CD4-positive, alpha-beta memory T cell (primary cell): ENCODE data around the gene NRARP. TPM values are rescaled to one million over a fixed set of nuclear protein-coding genes. Genes with fewer than 3 reads are reported as not detected.

Experiments
- CTCF ChIA-PET: fragments of 350-600 bp; sonication (Branson Sonifier 250); formaldehyde crosslinking; loops from one replicate; lab custom pipeline; 2021; ENCODE audit warnings: inconsistent platforms; ENCODE audit not compliant: partially characterized antibody; lab: Charles Lee
- POLR2A ChIA-PET: fragments of 350-600 bp; sonication (Branson Sonifier 250); formaldehyde crosslinking; loops from one replicate; lab custom pipeline; 2021; ENCODE audit not compliant: partially characterized antibody; lab: Charles Lee
- DNase-seq, 5 donors: peaks; one replicate each; pipeline versions ENCODE4 v3.0.0 to v3.0.0-alpha.2; 2020 to 2022; ENCODE audit warnings: mixed read lengths in 1 of 5
- H3K27ac ChIP-seq: one replicate; pipeline ENCODE4 v1.7.0; 2013; ENCODE audit warnings: low read depth, low read length
- H3K27me3 ChIP-seq: 2 replicates; pipeline ENCODE4 v1.7.0; 2013; ENCODE audit warnings: mild to moderate bottlenecking, low read length, moderate library complexity; ENCODE audit not compliant: insufficient read depth
- H3K36me3 ChIP-seq: 2 replicates; pipeline ENCODE4 v1.7.0; 2013; ENCODE audit warnings: mild to moderate bottlenecking, low read length, moderate library complexity; ENCODE audit not compliant: insufficient read depth
- H3K4me1 ChIP-seq: 2 replicates; pipeline ENCODE4 v1.7.0; 2013; ENCODE audit warnings: mild to moderate bottlenecking, low read length, moderate library complexity; ENCODE audit not compliant: insufficient read depth
- H3K4me3 ChIP-seq, 2 donors: one replicate each; pipeline ENCODE4 v1.7.0; 2013; ENCODE audit warnings: low read length in 2 of 2, mild to moderate bottlenecking in 1 of 2
- H3K9me3 ChIP-seq, 2 donors: one replicate each; pipeline ENCODE4 v1.7.0; 2013; ENCODE audit warnings: low read length in 2 of 2, control low read depth in 1 of 2; ENCODE audit not compliant: control insufficient read depth in 1 of 2
- H3K27ac Mint-ChIP-seq, 7 donors: one replicate each; pipeline ENCODE4 v1.8.0; 2020 to 2021; ENCODE audit warnings: mixed read lengths in 7 of 7, mild to moderate bottlenecking in 6 of 7, inconsistent platforms in 3 of 7, moderate library complexity in 3 of 7
- H3K27me3 Mint-ChIP-seq, 2 donors: one replicate each; pipeline ENCODE4 v1.8.0; 2020 to 2021; ENCODE audit warnings: mixed read lengths in 2 of 2
- H3K36me3 Mint-ChIP-seq, 2 donors: one replicate each; pipeline ENCODE4 v1.8.0; 2020 to 2021; ENCODE audit warnings: mixed read lengths in 2 of 2, inconsistent platforms in 1 of 2, mild to moderate bottlenecking in 1 of 2
- H3K4me1 Mint-ChIP-seq, 4 donors: one replicate each; pipeline ENCODE4 v1.8.0; 2020 to 2021; ENCODE audit warnings: mixed read lengths in 4 of 4, mild to moderate bottlenecking in 1 of 4
- H3K4me3 Mint-ChIP-seq, 8 donors: one replicate each; pipeline ENCODE4 v1.8.0; 2020 to 2021; ENCODE audit warnings: mixed read lengths in 8 of 8, mild to moderate bottlenecking in 7 of 8, moderate library complexity in 6 of 8, inconsistent platforms in 3 of 8
- H3K9me3 Mint-ChIP-seq, 8 donors: one replicate each; pipeline ENCODE4 v1.8.0; 2020 to 2021; ENCODE audit warnings: mixed read lengths in 8 of 8, mild to moderate bottlenecking in 5 of 8, inconsistent platforms in 3 of 8, moderate library complexity in 1 of 8
- intact Hi-C: fragments of 100-400 bp; cut with micrococcal nuclease; formaldehyde crosslinking; loops from one replicate; pipeline ENCODE4 v1.15.1; 2023
- polyA plus RNA-seq, 2 donors: library from polyadenylated mRNA; unstranded; fragments of 300-500 nt; fragmentation: Illumina TruSeq; gene quantifications; one replicate each; pipeline ENCODE4 v1.2.3, GENCODE V29; 2021
- total RNA-seq, 2 experiments: library from RNA; stranded (reverse); gene quantifications; one replicate each; pipeline ENCODE4 v1.2.3, GENCODE V29; 2021

NRARP gene
- total and polyA plus RNA-seq, 4 experiments from 2014 or later = 0.25 to 0.29 TPM; not detected in 2

- no peak overlapping the region for H3K27ac ChIP-seq
- H3K4me1 ChIP-seq = peaks cover 32% of the 10 kb centered on the region
- ChIA-PET CTCF (no interaction called here), POLR2A (interaction anchor here (0.9 kb wide), 1 partner anchor 62 kb away, joined by 3 read pairs; no protein-coding TSS in a partner anchor)
- DNase-seq = no peak
- no peak overlapping the region for H3K4me3 ChIP-seq
- H3K4me1 Mint-ChIP-seq = peaks cover 3 to 26% (median 14%) of the 10 kb centered on the region in 4 donors
- no peaks in the 10 kb centered on the region for H3K36me3 Mint-ChIP-seq
- no peaks in the 10 kb centered on the region for H3K9me3 ChIP-seq
- H3K27me3 Mint-ChIP-seq = peaks cover 2 to 6% of the 10 kb centered on the region in 2 donors
- H3K27ac Mint-ChIP-seq = no peak overlapping the region
- H3K9me3 Mint-ChIP-seq = no peaks in the 10 kb centered on the region
- H3K36me3 ChIP-seq = no peaks in the 10 kb centered on the region
- intact Hi-C loops = loop anchor here (10.0 kb wide), 1 partner anchor 231 kb away; no protein-coding TSS in a partner anchor
- peaks cover 10% of the 10 kb centered on the region for H3K27me3 ChIP-seq
- peak overlapping the region in 3 of 8 donors; percentile 23 to 31 (median 30) for H3K4me3 Mint-ChIP-seq
Observed at GRCh38 chr9:137303893-137304382, 1.9 kb upstream of the NRARP start.

GRCh38 chr9:137303151-137303892, 1.3 kb upstream of the NRARP start:
- H3K27me3 ChIP-seq = peaks cover 15% of the 10 kb centered on the region
- intact Hi-C loops = loop anchor here (10.0 kb wide), 1 partner anchor 231 kb away; no protein-coding TSS in a partner anchor
- Mint-ChIP-seq H3K27me3 (peaks cover 2 to 6% of the 10 kb centered on the region in 2 donors), H3K4me1 (peaks cover 3 to 26% (median 14%) of the 10 kb centered on the region in 4 donors), H3K4me3 (peak overlapping the region in 5 of 8 donors; percentile 17 to 31 (median 23)), H3K27ac (peak overlapping the region in 2 of 7 donors; percentile 35 to 41), H3K9me3 (no peaks in the 10 kb centered on the region), H3K36me3 (no peaks in the 10 kb centered on the region)
- peaks cover 32% of the 10 kb centered on the region for H3K4me1 ChIP-seq
- H3K9me3 ChIP-seq = no peaks in the 10 kb centered on the region
- no peak overlapping the region for H3K4me3 ChIP-seq
- H3K36me3 ChIP-seq = no peaks in the 10 kb centered on the region
- H3K27ac ChIP-seq = no peak overlapping the region
- POLR2A ChIA-PET = interaction anchor here (0.9 kb wide), 1 partner anchor 61 kb away, joined by 3 read pairs; no protein-coding TSS in a partner anchor
- DNase-seq = no peak
- CTCF ChIA-PET = interaction anchor here (1.7 kb wide), 1 partner anchor 219 kb away, joined by 4 read pairs; no protein-coding TSS in a partner anchor

- no peaks in the 10 kb centered on the region for H3K36me3 Mint-ChIP-seq
- no peak overlapping the region for H3K4me3 ChIP-seq
- H3K4me3 Mint-ChIP-seq = no peak overlapping the region
- H3K9me3 Mint-ChIP-seq = no peaks in the 10 kb centered on the region
- H3K27me3 ChIP-seq = peaks cover 15% of the 10 kb centered on the region
- POLR2A ChIA-PET = interaction anchor here (0.9 to 1.7 kb wide), 3 partner anchors 60 to 121 kb away, joined by 3 to 11 read pairs (median 7); partner anchors contain the start of genes EXD3, NOXA1 and TUBB4B
- peaks cover 2 to 6% of the 10 kb centered on the region in 2 donors for H3K27me3 Mint-ChIP-seq
- no peak for DNase-seq
- peaks cover 32% of the 10 kb centered on the region for H3K4me1 ChIP-seq
- H3K27ac Mint-ChIP-seq = peak overlapping the region in 1 of 7 donors; percentile 35
- peaks cover 3 to 26% (median 14%) of the 10 kb centered on the region in 4 donors for H3K4me1 Mint-ChIP-seq
- H3K36me3 ChIP-seq = no peaks in the 10 kb centered on the region
- CTCF ChIA-PET = interaction anchor here (0.9 to 1.7 kb wide), 5 partner anchors 11 to 223 kb away, joined by 3 to 4 read pairs (median 3); no protein-coding TSS in a partner anchor
- H3K27ac ChIP-seq = peak overlapping the region; percentile 15
- H3K9me3 ChIP-seq = no peaks in the 10 kb centered on the region
- intact Hi-C loops = loop anchor here (1.0 to 10.0 kb wide), 2 partner anchors 143 to 232 kb away; no protein-coding TSS in a partner anchor
Observed at GRCh38 chr9:137302449-137303150, 529 bp upstream of the NRARP start.

- H3K4me3 ChIP-seq = peak overlapping the region in 1 of 2 donors; percentile 58
- POLR2A ChIA-PET = interaction anchor here (1.0 to 1.7 kb wide), 4 partner anchors 49 to 122 kb away, joined by 3 to 11 read pairs (median 5); partner anchors contain the start of genes EXD3, NOXA1 and TUBB4B
- peaks cover 6 to 27% (median 13%) of the 10 kb centered on the region in 4 donors for H3K4me1 Mint-ChIP-seq
- no peaks in the 10 kb centered on the region for H3K36me3 Mint-ChIP-seq
- peaks cover 24% of the 10 kb centered on the region for H3K27me3 ChIP-seq
- H3K27ac Mint-ChIP-seq = peak overlapping the region in 1 of 7 donors; percentile 15
- peak overlapping the region in 7 of 8 donors; percentile 64 to 89 (median 82) for H3K4me3 Mint-ChIP-seq
- H3K9me3 ChIP-seq = no peaks in the 10 kb centered on the region
- H3K27ac ChIP-seq = no peak overlapping the region
- CTCF ChIA-PET = interaction anchor here (0.6 to 1.7 kb wide), 8 partner anchors 12 to 223 kb away, joined by 3 to 4 read pairs (median 3); no protein-coding TSS in a partner anchor
- no peak for DNase-seq
- peaks cover 31% of the 10 kb centered on the region for H3K4me1 ChIP-seq
- H3K27me3 Mint-ChIP-seq = peaks cover 9 to 15% of the 10 kb centered on the region in 2 donors
- no peaks in the 10 kb centered on the region for H3K36me3 ChIP-seq
- H3K9me3 Mint-ChIP-seq = no peaks in the 10 kb centered on the region
- intact Hi-C loops = loop anchor here (1.0 to 10.0 kb wide), 2 partner anchors 60 to 233 kb away; partner anchors contain the start of gene TUBB4B
Observed at GRCh38 chr9:137301081-137301947, 757 bp downstream of the NRARP start.

DNA sequence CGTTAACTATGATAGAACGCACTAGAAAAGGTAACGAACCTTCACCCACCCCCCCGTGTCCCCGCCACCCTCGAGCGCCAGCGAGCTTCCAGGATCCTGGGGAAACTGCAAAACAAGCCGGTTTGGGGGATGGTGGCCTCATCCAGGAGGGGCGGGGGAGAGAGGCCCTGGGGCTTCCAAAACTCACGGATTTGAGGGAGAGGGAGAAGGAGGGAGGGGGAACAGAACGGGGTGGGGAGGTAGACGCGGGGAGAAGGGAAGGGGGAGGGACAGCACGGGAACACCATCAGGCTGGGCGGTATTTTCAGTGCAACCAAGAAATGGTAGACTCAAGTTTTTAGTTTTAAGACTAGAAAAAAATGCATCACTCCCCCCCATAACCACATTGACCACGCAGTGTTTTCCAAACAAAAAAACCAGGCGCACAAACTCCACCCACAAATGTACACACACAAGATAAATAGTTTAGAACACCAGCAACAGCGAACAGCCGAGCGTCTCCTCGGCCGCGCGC, 1.4 kb downstream of the NRARP start:
- ChIA-PET CTCF (no interaction called here), POLR2A (interaction anchor here (1.6 kb wide), 1 partner anchor 48 kb away, joined by 3 read pairs; no protein-coding TSS in a partner anchor)
- Mint-ChIP-seq H3K27ac (peak overlapping the region in 1 of 7 donors; percentile 66), H3K4me1 (peaks cover 6 to 23% (median 12%) of the 10 kb centered on the region in 4 donors), H3K36me3 (no peaks in the 10 kb centered on the region), H3K9me3 (no peaks in the 10 kb centered on the region), H3K4me3 (peak overlapping the region; percentile 68 to 89 (median 82)), H3K27me3 (peaks cover 10 to 15% of the 10 kb centered on the region in 2 donors)
- intact Hi-C loops = loop anchor here (1.0 to 10.0 kb wide), 2 partner anchors 59 to 234 kb away; partner anchors contain the start of gene TUBB4B
- Histone ChIP-seq H3K27ac (no peak overlapping the region), H3K4me1 (peaks cover 24% of the 10 kb centered on the region), H3K4me3 (peak overlapping the region in 1 of 2 donors; percentile 38), H3K9me3 (no peaks in the 10 kb centered on the region), H3K36me3 (no peaks in the 10 kb centered on the region), H3K27me3 (peaks cover 26% of the 10 kb centered on the region)
- no peak for DNase-seq

- Histone ChIP-seq H3K27ac (no peak overlapping the region), H3K4me3 (no peak overlapping the region), H3K4me1 (peaks cover 19% of the 10 kb centered on the region), H3K36me3 (no peaks in the 10 kb centered on the region), H3K9me3 (no peaks in the 10 kb centered on the region), H3K27me3 (peaks cover 26% of the 10 kb centered on the region)
- ChIA-PET POLR2A (no interaction called here), CTCF (no interaction called here)
- Mint-ChIP-seq H3K9me3 (no peaks in the 10 kb centered on the region), H3K27ac (no peak overlapping the region), H3K4me1 (peaks cover 4 to 18% (median 8%) of the 10 kb centered on the region in 4 donors), H3K27me3 (peaks cover 10 to 15% of the 10 kb centered on the region in 2 donors), H3K36me3 (no peaks in the 10 kb centered on the region), H3K4me3 (peak overlapping the region in 5 of 8 donors; percentile 9 to 53 (median 35))
- intact Hi-C loops = loop anchor here (10.0 kb wide), 1 partner anchor 235 kb away; no protein-coding TSS in a partner anchor
- DNase-seq = no peak
Observed at GRCh38 chr9:137299938-137300337, 2.1 kb downstream of the NRARP start.
